ENCODE data around the gene ANKRD13B. TPM values are rescaled to one million over a fixed set of nuclear protein-coding genes. Genes with fewer than 3 reads are reported as not detected.

ANKRD13B gene
- total RNA-seq, 1 donor from 2014 or later: 30.7 TPM

DNA sequence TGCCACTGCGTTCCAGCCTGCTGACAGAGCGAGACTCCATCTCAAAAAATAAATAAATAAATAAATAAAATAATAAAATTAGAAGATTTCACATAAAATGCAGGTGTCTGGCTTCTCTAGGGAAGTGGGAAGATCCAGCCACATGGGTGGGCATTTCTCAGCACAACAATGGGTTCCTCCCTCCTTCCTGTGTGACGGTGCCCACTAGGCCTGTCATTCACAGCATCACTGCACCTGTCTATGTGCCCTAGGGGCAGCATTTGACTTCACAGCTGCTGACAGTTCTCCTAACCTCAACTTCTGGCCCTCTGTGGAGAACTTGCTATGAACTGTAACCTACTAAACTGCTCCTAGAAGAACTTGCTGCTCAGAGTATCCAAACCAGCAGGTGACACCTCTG, 29.1 kb upstream of the ANKRD13B start:
- no peak for DNase-seq (ENCODE audit: low read depth)
- no peak overlapping the region for H3K4me3 ChIP-seq (ENCODE audit: low read depth, low read length)

GRCh38 chr17:29565643-29566472, 27.1 kb upstream of the ANKRD13B start:
- TF ChIP-seq, protein P1, sequence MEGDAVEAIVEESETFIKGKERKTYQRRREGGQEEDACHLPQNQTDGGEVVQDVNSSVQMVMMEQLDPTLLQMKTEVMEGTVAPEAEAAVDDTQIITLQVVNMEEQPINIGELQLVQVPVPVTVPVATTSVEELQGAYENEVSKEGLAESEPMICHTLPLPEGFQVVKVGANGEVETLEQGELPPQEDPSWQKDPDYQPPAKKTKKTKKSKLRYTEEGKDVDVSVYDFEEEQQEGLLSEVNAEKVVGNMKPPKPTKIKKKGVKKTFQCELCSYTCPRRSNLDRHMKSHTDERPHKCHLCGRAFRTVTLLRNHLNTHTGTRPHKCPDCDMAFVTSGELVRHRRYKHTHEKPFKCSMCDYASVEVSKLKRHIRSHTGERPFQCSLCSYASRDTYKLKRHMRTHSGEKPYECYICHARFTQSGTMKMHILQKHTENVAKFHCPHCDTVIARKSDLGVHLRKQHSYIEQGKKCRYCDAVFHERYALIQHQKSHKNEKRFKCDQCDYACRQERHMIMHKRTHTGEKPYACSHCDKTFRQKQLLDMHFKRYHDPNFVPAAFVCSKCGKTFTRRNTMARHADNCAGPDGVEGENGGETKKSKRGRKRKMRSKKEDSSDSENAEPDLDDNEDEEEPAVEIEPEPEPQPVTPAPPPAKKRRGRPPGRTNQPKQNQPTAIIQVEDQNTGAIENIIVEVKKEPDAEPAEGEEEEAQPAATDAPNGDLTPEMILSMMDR (conservative IDR thresholded peaks at IDR 0.05; ENCODE audit: low read depth, low read length): peak; percentile 29
- DNase-seq (ENCODE audit: low read depth): no peak
- peak overlapping the region; percentile 76 for H3K4me3 ChIP-seq (ENCODE audit: low read depth, low read length)

More for the DNA sequence above, 29.1 kb upstream of the ANKRD13B start:
- TF ChIP-seq, protein P1 (conservative IDR thresholded peaks at IDR 0.05; ENCODE audit: low read depth, low read length): no peak

- TF ChIP-seq, protein P1 (conservative IDR thresholded peaks at IDR 0.05; ENCODE audit: low read depth, low read length): no peak
- peak within 1 kb of the TSS; percentile 77 for H3K4me3 ChIP-seq (ENCODE audit: low read depth, low read length)
- no peak for DNase-seq (ENCODE audit: low read depth)
These were observed 26.2 kb upstream of the ANKRD13B start, which contains the start of gene ABHD15 for GRCh38 chr17:29566473-29567303. TSS of gene ABHD15 (minus strand) at chr17:29567037. CDS start at chr17:29566966, 71 bp downstream.

DNA sequence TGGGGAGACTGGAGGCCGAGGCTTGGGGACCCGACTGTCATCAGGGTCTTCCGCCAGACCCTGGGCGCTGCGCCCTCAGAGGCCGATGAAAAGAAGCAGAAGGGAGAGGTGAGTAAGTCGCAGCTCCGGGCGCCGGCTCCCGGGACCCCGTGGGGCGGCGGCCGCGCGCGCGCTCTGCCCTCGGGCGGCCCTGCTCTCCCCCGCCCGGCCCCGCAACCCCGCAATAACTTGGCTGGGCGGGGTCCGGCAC, 25.7 kb upstream of the ANKRD13B start:
- TF ChIP-seq, protein P1 (conservative IDR thresholded peaks at IDR 0.05; ENCODE audit: low read depth, low read length): no peak
- no peak for DNase-seq (ENCODE audit: low read depth)
- H3K4me3 ChIP-seq (ENCODE audit: low read depth, low read length): peak overlapping the region; percentile 77

- H3K4me3 ChIP-seq (ENCODE audit: low read depth, low read length): peak overlapping the region; percentile 77
- no peak for DNase-seq (ENCODE audit: low read depth)
- TF ChIP-seq, protein P1 (conservative IDR thresholded peaks at IDR 0.05; ENCODE audit: low read depth, low read length): peak; percentile 28
These were observed 25.2 kb upstream of the ANKRD13B start for GRCh38 chr17:29567554-29568330.

DNA sequence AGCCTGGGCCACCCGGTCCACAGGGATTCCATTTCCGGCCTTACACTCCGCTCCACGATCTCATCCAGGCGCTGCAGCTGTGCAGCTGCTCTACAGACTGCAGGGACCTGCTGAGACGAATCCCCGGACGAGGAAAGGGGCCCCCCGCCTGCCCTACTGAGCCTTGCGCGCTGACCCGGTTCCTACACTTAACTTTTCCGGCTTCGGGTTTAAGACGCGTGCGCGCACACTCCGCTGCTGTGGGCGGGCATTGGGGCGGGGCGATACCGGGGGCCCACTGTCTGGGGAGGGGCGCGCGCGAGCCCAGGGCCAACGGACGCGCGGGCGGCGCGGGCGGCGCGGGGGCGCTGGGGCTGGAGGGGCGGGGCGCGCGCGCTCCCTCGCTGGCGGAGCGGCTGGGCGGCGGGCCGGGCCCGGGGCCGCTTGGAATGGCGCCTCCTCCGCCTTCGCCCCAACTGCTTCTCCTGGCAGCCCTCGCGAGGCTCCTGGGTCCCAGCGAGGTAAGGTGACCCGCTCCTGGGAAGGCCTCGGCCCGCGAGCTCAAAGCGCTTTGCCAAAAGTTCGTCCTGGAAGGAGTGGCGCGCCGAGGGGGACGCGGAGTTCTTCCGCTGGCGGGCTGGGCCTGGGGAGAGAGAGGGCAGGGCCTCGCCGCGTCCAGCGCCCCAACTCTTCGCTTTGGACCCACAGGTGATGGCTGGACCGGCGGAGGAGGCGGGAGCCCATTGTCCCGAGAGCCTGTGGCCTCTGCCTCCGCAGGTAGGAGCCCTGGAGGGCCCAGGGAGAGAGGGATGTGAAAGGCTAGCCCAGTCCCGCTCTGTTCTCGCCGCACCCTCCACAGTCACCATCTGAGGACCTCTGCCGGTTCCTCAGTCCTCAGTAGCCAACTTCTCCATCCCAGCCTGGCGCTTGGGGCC, 24.3 kb upstream of the ANKRD13B start, which contains the start of gene TP53I13:
Gene TP53I13 (plus strand): TSS at position 371 of the 914 bp plus-strand sequence. CDS start 58 bp downstream, at position 429.
- DNase-seq (ENCODE audit: low read depth): no peak
- peak within 1 kb of the TSS; percentile 77 for H3K4me3 ChIP-seq (ENCODE audit: low read depth, low read length)
- TF ChIP-seq, protein P1 (conservative IDR thresholded peaks at IDR 0.05; ENCODE audit: low read depth, low read length): no peak
